ENCODE data around the gene NKPD1.
A peak's percentile ranks its signal among the peaks of the same experiment; 100 is the strongest.

NKPD1 gene

DNA sequence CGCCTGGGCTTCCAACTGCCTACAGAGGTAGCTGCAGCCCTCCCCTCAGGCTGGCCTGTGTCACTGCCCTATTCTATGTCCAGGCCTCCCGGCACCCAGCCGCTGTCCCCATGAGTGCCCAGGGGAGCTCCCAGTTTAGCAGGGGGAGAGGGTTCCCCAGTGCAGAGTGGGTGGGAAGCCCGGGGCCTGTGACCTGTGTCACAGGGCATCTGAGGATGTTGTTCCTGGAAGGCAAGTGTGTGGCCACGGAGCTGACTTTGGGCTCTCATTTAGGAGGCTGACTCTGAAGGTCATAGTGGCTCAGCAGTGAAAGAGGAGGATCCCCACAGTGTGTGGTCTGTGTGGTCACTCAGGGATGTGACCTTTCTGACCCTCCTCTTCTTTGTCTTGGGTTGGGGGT is 42.7 kb downstream of the NKPD1 start:
- DNase-seq, result no peak

DNA sequence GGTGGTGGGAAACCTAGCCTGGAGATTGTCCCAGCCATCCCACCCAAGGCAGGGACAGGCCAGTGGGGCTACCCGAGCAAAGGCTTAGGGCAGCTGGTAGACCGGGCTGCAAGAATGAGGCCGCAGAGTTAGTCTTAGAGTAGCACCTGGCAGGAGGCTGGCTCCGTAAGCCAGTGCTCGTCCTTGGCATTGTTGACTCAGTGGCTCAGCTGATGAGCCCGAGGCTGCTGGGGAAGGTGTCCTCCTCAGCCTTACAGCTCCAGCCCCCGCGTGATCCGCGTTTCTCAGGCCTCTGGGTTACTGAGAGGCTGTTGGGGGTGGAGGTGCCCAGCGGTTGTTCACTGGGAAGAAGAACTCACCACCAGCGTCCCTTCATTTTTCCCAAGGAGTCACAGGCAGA is 43.1 kb downstream of the NKPD1 start:
- peak in 2 of 51 donors; percentile 18 to 25 for DNase-seq

DNA sequence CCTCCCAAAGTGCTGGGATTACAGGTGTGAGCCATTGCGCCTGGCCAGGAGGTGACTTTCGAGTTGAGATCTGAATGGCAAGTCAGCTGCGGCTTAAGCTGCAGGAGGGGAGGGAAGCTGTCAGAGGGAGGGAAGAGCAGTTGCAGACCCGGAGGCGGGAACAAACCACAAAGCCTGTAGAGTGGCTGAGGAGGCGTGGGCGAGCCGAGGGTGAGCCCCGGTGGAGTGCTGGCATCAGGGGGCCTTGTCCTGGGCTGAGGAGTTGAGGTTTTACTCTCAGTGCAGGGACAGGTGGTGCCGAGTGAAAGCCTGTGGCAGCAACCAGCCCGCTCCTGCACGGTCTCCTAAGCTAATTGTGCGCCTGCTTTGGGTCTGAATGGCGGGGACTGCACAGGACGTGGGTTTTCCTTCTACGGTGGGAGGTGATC is 43.6 kb downstream of the NKPD1 start:
- no peak for DNase-seq

DNA sequence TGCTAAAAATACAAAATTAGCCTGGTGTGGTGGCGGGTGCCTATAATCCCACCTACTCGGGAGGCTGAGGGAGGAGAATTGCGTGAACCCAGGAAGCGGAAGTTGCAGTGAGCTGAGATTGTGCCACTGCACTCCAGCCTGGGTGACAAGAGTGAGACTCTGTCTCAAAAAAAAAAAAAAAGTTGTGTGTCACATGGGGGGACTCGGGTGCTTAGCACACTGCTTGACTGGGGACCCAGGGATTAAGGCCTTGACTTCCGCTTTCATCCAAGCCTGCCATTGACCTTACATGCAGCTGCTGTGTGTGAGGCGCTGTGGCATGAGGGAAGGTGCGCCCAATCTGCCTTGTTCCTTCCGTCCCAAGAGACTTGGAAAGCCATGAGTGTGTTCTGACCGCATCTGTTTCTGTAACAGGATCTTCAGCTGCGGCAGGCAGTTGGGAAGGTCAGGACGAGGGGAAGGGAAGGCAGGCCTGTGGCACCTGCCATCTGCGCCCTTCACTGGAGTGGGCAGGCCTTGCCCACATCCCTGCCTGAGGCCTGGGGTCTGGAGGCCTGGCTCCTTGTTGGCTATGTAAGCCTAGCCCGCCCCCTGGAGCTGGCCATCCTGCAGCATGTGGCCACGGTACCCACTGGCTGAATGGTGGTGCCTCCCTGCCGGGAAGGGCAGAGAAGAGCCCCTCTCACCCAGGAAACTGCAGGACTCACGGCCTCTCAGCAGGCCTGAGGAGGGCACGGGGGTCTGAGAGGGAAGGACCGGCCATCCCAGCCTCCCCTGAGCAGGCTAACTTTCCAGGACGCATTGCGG is 44.8 kb downstream of the NKPD1 start:
- no peak for DNase-seq

DNA sequence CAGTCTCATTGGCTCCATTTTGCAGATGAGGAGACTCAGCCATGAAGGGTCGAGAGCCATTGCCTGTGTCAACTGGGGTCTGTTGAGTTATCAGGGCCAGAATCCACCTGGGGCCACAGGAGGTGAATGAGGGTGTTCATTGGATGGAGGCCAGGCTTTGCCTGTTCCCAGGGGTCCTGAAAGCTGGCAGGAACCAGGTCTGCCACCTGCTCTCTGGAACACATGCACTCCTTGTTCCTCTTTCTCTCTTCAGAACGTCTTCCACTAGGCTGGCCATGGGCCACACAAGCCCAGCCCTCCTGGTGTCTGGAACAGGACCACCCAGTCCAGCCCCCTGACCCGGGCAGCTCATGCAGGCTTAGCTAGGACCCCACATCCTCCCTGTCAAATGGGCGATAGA is 46.7 kb downstream of the NKPD1 start:
- no peak for DNase-seq

DNA sequence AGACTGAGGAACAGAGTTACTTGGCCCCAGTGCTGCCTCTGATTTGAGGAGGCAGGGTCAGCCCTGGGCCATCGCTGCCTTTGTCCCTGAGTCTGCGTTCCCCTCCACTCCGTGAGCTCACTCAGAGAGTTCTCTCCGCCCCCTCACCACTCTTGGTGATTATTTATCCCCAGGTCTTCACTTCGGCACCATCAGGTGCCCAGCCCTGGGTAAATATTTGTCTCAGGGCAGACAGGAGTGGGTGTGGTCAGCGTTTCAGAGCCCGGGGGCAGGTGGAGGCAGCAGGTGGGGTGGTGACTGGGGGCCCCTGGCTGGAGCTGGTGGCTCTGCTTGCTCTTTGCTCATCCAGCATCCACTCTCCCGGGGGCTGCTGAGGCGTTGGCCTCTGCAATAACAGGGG is 47.2 kb downstream of the NKPD1 start:
- DNase-seq, result no peak

DNA sequence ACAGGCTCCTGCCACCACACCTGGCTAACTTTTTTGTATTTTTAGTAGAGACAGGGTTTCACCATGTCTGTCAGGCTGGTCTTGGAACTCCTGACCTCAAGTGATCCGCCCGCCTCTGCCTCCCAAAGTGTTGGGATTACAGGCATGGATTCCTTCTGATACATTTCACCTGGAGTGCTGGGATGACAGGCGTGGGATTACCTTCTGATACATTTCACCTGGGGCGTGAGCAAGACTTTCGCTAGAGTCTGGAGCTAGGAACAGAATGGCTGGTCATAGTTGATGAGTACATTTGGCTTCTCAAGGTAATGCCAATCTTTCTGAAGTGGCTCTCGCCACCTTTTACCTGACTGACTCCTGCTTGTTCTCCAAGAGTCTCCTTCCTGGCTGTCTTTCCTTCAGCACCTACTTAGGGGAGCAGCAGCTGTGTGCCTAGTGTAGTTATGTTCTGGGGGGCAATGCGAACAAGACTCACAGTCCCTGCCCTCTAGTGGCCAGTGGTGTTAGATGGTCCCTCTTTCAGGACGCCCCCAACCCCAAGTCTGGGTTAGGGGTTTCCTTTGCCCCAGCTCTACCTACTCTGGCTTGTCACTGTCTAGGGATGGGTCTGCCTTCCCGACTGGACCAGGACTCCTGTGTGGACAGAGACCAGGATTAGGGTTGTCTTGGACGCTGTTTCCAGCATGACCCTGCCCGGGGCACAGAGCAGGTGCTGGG is 48.5 kb downstream of the NKPD1 start:
- DNase-seq, result no peak

Data from hypothalamus (tissue), 51 donors.